RKO (cell line): ENCODE results near the gene OR1F1.
A peak's percentile ranks its signal among the peaks of the same experiment; 100 is the strongest.
"Not testable (repeated sequence)": the region's sequence is repeated elsewhere in the genome, so short reads cannot be mapped to it uniquely, and the experiment has no call there.

Source experiments
- DNase-seq: peaks from one replicate; pipeline ENCODE4 v3.0.0-alpha.2; 2016; ENCODE audit warnings: low spot score

Gene OR1F1

DNA sequence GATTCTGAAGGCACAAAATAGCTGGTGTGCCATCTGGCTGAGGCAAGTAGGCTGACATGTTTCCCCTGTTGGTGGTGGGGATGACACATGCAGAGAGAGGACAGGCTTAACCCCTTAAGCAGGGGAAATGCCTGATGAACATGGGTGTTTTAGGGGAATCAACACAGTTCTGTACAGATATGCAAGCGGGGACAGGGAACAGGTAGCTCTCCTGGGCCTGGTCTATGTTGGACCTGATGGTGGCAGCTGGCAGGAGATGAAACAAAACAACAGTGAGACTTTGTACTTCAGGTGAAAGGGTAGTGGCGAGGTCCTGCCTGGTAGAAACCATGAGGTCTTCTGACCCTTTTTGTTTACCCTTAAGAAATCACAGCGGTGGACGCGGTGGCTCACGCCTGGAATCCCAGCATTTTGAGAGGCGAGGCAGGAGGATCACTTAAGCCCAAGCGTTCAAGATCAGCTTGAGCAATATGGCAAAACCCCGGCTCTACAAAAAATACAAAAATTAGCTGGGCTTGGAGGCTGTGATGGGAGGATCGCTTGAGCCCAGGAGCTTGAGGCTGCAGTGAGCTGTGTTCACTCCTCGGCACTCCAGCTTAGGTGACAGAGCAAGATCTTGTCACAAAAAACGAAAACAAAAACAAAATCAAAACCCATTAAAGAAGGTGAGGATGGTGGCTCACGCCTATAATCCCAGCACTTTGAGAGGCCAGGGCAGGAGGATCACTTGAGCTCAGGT is 10.5 kb downstream of the OR1F1 start:
- DNase-seq, result peak; percentile 34

DNA sequence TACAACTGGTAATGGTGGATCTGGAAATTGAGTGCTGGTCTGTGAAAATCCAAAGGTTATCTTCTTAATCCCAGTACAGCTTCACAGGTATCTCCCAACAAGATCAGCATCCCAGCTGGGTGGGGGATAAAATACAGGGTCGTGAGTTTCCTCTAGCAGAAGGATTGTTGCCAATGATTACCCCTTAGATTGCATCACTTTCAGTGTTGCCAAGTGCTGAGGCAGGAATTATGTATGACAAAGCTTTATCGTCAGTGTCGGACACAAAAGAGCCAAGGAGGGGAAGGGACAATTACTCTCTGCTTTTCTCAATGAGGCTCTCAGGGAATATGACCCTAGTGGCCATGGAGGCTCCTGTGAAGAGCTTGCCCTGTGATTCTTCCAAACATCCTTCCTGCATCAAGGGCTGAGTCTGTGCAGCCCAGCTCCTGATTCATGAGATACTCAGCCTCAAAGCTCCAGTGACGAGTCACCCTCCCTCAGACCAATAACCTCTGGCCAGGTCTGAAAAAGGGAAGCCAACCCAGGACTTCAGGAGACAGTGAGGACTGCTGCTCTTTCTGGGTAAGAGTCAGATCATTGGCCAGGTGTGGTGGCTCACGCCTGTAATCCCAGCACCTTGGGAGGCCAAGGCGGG is 15.0 kb downstream of the OR1F1 start:
- peak; percentile 48 for DNase-seq

DNA sequence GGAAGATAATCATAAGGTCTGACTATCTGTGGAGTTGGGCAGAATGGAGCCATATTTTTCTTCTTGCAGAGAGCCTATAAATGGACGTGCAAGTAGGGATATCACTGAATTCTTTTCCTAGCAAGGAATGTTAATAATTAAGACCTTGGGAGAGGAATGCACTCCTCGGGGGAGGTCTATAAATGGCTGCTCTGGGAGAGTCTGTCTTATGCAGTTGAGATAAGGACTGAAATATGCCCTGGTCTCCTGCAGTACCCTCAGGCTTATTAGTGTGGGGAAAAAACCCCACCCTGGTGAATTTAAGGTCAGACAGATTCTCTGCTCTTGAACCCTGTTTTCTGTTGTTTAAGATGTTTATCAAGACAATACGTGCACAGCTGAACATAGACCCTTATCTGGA is 17.9 kb downstream of the OR1F1 start:
- not testable (repeated sequence) for DNase-seq

DNA sequence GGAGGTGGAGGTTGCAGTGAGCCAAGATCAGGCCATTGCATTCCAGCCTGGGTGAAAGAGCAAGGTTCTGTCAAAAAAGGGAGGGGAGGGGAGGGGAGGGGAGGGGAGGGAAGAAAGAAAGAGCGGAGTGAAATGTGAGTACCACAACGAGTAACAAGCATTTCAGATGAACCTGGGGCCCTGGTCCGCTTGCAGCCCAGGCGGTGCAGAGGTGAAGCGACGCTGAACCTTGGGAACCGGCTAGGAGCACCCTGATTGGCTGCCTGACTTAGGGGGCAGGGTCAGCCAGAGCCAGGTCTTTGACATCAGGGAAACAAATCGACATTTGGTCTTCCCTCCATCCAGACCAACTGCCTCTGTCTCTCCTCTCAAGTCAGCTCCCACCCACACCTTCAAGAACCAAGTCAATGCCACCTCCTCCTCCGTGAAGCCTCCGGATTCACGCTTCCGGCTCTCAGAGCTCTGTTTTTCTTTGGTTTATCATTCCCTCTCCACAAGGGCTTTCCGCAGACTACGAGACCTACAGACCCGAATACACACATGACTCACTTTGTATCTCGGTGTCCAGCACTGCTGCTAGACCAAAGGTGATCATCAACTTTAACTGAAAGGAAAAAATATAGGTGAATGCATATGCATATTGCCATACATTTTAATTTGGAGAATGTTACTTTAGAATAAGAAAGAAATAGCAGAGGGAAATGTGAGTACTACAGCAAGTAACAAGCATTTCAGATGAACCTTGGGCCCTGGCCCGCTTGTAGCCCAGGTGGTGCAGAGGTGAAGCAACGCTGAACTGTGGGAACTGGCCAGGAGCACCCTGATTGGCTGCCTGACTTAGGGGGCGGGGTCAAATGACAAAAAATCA is 19.3 kb downstream of the OR1F1 start:
- no peak for DNase-seq

DNA sequence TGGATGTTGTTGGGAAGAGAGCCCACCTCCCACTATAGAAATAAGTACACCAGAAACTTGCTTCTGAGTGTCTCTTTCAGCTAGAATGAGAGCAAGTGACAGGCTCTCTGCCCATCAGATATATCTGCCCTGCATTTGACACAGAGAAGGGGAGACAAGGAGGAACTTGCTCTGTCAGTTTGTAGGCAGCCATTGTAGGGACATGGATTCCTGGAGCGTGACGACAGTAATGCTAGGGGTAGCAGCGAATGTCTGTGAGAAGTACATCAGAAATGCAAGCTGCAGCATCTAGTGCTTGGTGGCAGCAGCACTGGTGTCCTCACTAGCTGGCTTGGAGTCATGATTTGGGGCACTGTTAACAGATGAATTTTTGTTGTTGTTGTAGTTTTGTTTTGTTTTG is 24.0 kb downstream of the OR1F1 start:
- no peak for DNase-seq

DNA sequence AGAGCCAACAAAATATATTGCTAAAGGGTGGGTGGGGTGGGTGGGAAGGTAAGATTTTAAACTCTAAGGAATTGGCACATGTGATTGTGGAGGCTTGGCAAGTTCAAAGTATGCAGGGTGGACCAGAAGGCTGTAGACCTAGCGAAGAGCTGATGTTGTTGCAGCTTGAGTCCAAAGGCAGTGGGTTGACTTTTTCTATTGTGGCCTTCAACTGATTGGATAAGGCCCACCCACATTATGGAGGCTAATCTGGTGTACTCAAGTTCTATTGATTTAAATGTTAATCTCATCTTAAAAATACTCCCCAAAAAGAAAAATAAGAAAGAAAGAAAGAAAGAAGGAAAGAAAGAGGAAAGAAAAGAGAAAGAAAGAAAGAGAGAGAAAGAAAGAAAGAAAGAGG is 24.6 kb downstream of the OR1F1 start:
- no peak for DNase-seq

DNA sequence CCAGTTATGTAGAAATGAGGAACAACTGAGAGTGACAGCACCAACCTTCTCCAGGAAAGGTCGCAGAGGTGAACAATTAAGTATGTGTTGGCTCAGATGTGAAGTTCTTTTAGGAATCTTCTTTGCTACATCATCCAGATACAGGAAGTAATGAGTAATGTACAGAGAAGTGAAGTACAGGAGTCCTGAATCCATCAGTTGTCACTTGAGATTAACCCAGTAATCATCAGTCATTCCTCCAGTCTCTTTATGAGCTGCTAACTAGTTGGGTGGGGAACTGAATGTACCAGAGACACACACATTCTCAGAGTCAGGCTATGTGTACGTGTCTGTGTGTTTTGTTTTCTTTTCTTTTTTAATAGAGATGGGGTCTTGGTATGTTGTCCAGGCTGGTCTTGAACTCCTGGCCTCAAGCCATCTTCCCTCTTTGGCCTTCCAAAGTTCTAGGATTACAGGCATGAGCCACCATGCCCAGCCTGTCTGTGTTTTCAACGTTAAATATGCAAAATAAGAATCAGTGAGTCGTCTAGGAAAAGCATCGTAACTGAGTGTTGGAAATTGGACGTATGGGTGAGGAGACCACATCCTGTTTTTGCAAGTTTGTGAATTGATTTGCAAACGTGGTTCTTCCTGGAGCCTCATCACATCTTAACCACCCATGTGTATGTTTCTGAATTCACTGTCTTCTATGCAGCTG is 27.0 kb downstream of the OR1F1 start:
- peak; percentile 18 for DNase-seq

DNA sequence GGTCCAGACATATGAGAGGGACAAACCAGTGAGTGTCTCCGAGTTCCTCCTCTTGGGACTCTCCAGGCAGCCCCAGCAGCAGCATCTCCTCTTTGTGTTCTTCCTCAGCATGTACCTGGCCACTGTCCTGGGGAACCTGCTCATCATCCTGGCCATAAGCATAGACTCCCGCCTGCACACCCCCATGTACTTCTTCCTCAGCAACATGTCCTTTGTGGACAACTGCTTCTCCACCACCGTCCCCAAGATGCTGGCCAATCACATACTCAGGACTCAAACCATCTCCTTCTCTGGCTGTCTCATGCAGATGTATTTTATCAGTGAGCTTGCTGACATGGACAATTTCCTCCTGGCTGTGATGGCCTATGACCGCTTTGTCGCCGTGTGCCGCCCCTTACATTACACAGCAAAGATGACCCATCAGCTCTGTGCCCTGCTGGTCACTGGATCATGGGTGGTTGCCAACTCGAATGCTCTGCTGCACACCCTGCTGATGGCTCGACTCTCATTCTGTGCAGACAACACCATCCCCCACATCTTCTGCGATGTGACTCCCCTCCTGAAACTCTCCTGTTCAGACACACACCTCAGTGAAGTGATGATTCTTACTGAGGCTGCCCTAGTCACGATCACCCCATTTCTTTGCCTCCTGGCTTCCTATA is 27.7 kb downstream of the OR1F1 start:
- DNase-seq, result no peak

DNA sequence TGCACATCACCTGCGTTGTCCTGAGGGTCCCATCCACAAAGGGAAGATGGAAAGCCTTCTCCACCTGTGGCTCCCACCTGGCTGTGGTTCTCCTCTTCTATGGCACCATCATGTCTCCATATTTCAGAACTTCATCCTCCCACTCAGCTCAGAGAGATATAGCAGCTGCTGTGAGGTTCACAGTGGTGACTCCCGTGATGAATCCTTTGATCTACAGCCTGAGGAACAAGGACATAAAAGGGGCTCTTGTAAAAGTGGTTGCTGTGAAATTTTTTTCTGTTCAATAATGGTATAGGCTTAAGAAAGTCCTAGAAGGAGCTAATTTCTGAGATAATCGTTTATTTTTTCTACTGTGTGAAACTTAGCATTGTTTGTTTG is 28.2 kb downstream of the OR1F1 start:
- DNase-seq, result no peak

DNA sequence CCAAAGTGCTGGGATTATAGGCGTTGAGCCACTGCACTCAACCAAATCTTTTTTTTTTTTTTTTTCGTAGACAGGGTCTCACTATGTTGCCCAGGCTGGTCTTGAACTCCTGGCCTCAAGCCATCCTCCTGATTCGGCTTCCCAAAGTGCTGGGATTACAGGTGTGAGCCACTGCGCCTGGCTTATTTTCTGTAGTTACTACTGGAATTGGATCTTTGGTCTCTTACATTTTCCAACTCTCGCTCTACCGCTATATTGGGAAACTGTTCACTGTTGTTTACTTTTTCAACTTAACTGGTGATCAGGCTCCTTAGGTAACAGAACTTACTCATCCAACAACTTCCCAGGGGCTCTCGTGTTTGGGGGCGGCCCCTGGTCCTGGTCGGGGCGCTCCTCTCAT is 32.8 kb downstream of the OR1F1 start:
- DNase-seq, result no peak

DNA sequence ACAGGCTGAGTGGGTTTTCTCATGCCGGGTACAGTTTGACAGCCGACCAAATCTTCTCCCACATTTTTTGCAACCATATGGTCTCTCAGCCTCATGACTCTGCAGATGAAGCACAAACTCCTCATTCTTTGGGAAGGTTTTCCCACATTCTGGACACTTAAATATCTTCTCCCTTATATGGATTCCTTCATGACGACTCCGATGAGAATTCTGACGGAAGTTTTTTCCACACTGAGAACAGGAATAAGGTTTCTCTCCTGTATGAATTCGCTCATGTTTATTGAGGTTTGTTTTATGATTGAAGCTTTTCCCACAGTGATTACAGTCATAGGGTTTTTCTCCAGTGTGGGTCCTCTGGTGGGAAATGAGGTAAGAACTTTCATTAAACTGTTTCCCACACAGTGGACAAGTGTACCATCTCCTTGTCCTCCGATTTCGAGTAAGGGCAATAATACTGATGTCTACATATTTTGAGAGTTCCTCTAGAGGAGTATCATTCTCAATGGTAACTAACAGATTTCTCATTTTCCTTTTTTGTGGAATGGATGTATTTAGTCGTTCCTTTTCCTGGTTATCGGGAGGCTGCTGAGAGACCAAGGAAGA is 36.0 kb downstream of the OR1F1 start:
- no peak for DNase-seq

DNA sequence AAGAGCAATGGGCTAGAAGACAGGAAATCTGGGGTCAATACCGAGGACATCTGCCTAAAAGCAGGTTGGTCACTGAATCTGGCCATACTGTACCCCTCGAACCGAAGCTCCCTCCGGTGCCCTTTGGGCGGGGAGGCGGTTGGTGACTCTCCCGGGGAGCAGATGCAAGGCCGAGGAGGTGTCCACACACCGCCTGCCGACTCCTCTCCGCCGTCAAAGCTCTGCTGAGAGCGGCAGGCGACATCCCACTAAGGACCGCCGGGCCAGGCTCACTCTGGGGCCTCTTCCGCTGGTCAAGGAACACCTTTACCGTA is 46.5 kb downstream of the OR1F1 start:
- peak; percentile 39 for DNase-seq

DNA sequence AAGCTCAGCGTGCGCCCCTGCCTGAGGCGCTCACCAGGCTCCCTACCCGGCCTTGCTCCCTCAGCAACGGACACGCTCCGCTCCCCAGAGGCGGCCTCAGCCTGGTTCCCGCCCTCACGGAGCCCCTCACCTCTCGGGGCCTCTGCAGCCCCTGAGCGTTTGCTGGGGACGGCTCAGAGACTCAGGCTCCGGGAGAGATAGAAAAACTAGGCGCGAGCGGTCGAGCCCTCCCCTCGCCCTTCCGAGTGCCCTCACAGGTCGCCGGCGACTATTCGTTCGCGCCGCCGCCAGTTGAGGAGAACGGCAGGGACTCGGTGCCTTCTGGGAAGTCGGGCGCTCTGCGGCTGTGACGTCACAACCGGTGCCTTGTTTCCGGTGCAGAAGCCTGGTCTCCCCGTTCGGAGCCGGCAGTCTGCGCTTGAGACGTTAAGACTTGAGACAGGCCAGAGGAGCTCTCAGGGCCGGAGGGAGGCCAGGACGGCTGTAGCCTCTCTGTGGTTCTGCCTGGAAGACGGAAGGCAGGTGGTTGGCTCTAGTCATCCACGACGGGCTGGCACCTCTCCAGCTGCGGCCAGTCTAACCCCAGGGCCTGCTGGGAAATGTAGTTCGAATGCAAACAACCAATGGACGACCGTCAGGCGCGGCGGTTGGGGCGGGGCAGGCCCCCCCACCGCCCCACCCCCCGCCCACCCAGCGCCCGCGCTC is 47.0 kb downstream of the OR1F1 start, which contains the start of gene ZNF200:
ZNF200 (minus strand) TSS at position 302 of the 705 bp plus-strand sequence. CDS start 1,403 bp downstream, outside the sequence.
- DNase-seq, result peak; percentile 95

DNA sequence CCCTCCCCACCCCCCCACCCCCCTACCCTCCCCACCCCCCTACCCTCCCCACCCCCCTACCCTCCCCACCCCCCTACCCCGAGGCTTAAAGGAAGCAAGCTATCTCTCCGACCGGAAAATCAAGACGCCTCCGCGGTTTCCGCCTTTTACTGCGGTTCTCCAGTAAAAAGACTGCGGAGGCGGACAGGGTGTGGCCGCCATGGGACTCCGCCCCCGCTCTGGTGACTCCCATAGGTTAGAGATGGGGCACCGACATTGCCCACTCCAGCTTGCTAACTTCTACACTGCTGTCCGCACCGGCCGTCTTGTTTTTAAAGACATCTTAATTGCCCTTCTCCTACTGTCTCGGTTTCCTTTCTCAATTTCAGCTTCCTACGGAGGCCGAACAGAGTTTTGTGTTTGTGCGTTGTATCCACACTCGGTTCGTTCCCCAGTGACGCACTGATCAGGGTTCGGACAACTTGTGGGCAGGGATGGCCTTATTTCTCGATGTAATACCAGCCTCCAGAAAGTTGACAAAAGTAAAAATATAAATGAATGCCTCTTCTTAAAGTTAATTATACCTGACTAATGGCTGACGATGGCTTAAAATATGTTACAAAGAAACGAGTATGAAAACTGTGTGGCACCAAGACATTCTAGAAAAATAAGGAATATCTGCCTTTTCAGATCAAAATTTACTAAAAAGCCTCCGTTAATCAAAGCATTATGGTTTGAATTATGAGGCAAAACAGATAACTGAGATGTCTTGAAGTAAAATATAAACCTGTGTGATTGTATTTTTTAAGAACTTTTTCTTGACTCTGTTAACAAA is 48.1 kb downstream of the OR1F1 start:
- DNase-seq, result no peak

DNA sequence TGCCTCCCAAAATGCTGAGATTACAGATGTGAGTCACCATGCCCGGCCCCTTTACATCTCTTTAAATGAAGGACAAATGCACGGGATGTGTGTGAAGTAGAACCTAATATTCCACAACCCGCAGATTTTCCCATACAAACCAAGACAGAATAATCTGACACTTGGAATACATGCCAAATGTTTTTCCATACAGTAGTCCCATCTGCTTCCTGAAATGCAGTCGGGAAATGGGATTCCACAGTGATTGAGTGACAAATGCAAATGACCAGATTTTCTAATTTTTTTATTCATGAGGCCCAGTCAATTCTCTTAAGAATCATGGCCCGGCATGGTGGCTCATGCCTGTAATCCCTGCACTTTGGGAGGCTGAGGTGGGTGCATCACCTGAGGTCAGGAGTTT is 53.8 kb downstream of the OR1F1 start:
- no peak for DNase-seq

DNA sequence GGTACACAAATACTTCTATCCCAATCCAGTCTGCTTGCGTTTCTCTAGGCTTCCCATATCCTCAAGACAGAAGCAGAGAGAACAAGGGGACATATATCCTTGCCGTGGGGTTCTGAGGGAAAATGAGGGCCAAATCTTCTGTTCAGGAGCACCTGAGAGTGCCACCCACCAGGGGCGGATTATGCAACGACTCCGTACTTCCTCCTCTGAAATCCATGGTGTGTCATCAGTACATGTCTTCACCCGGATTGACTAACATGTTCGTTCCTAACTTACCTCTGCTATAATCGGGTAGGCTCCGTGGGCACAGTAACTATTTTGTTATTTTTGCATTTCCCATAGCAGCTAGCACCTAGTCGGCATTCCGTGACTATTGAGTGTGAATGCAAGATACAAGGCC is 54.7 kb downstream of the OR1F1 start:
- no peak for DNase-seq

DNA sequence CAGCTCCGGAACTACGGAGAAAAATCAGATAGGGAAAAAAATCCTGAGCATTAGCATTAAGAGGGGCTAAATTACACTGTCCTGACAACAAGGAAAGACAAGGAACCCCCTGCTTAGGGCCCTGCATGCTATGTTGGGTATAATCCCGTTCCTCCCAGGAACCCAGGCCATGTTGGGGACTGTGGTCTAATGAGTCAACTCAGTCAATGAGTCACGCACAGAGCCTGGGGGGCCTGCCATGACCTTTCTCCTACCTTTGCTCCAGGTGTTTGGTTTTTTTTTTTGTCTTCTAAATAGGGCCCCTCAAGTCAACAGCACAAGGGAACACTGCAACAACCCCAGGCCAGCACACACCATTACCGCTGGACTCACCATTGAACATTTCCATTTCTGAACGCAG is 55.9 kb downstream of the OR1F1 start:
- no peak for DNase-seq

DNA sequence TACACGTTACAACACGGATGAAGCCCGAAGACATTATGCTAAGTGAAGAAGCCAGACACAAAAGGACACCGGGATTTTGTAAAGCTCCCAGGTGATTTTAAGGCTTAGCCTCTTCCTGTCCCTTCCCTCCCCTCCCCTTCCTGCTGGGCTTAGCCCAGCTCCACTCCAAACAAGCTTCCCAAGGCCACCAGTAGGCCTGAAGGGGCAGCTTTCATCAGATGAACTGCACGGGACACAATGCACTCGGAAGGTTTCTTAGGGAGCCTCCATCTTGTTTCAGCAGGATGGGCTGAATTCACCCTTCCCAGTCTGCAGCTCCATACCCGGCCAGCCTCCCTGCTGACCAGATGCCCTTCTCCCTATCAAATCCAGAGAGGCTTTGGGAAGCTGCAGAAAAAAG is 58.0 kb downstream of the OR1F1 start:
- no peak for DNase-seq

DNA sequence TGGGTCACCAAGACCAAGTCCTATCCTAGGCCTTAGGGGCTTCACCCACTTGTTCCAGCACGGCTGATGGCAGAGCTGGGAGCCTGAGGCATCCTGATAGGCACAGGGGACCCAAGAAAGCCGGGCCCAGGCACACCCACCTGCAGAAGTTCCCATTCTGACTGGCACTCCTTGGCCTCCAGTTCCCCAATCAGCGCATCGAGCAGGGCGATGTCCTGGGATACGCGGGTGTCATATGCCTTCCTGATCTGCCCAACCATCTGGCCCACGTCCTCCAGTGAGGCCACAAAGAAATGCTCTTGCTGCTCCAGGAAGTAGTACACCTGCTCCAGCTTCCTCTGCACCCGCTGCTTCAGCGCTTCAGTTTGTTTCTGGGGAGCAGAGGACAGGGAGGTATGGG is 58.9 kb downstream of the OR1F1 start:
- DNase-seq, result no peak

DNA sequence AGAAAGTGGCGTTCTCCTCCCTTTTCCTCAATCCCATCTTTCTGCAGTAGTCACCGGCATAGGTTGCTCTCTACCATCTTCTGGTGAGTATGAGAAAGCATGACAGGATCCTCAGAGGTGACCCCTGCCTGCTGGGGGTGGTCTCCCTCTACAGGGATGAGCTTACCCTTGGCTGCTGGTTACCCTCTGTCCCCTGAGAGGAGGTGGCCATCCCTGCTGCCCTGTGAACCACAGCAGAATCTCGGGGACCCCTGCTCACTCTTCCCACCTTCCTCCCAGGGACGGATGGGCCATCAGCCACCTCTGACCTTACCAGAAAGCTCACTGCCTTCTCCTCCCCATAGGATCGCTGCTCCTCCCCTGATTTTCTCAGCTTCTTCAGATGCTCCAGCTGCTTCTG is 60.6 kb downstream of the OR1F1 start:
- DNase-seq, result no peak
